GM12872 (cell line): ENCODE data around the gene GRPEL2.

Experiments
- CTCF ChIP-seq: IDR thresholded peaks from 3 replicates; pipeline ENCODE4 v1.5.1; 2011; ENCODE audit warnings: low read depth, mild to moderate bottlenecking, low read length, moderate library complexity; ENCODE audit not compliant: insufficient read depth

Gene GRPEL2

GRCh38 chr5:149391524-149391923 is 46.2 kb downstream of the GRPEL2 start:
- TF ChIP-seq CTCF: no peak

GRCh38 chr5:149392718-149393117 is 47.4 kb downstream of the GRPEL2 start:
- no peak for TF ChIP-seq CTCF

- no peak for TF ChIP-seq CTCF
Measured at GRCh38 chr5:149397530-149397929, 52.2 kb downstream of the GRPEL2 start.

GRCh38 chr5:149399775-149400174 is 54.5 kb downstream of the GRPEL2 start:
- no peak for TF ChIP-seq CTCF

GRCh38 chr5:149400304-149400703 is 55.0 kb downstream of the GRPEL2 start:
- no peak for TF ChIP-seq CTCF

GRCh38 chr5:149401051-149401450 is 55.8 kb downstream of the GRPEL2 start:
- no peak for TF ChIP-seq CTCF

GRCh38 chr5:149402291-149402690 is 57.0 kb downstream of the GRPEL2 start:
- no peak for TF ChIP-seq CTCF
